Measurements from ENCODE around the gene SERPINE2.

The SERPINE2 gene

GRCh38 chr2:223978451-223978850 lies 60.6 kb downstream of the SERPINE2 start:
- FAIRE-seq (no peak), DNase-seq (ENCODE audit: low spot score) (no peak)

GRCh38 chr2:223976635-223977226 lies 62.4 kb downstream of the SERPINE2 start:
- DNase-seq (ENCODE audit: low spot score) (no peak), FAIRE-seq (no peak)

DNA sequence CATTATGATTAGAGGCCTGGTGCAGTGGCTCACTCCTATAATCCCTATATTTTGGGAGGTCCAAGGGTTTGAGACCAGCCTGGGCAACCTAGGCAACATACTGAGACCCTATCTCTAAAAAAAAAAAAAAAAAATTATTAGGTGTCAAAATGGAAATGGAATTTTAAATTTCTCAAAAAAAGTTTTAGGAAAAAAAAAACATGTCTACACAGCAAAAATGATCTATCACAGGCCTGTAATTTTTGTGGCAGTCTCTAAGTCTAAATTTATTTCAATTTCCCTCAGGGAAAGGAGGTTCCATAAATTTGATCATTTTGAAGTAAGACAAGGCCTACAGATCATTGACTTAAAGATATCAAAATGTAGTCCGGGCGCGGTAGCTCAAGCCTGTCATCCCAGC lies 65.5 kb downstream of the SERPINE2 start:
- DNase-seq (ENCODE audit: low spot score) (no peak), FAIRE-seq (no peak)

DNA sequence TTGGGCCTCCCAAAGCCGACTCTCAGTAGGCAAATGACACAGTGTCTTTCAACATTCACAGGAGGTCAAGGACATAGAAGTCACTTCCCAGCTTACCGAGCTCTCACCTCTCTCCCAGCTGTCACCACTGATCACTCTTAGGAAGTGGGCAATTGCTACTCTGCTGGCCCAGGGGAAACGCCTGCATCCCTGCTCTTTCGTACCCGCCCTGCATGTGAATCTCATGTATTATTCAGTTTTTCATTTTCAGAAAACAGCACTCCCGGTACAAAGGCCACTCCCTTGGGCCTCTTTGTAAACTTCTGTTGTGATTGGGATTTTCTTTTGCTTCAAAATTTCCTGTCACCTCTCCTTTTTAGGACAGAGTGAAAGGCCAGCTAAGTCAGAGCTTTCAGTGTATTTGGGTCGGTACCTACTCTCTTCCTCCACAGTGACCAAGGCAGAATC lies 66.4 kb downstream of the SERPINE2 start:
- no peak for FAIRE-seq
- DNase-seq (ENCODE audit: low spot score): no peak

DNA sequence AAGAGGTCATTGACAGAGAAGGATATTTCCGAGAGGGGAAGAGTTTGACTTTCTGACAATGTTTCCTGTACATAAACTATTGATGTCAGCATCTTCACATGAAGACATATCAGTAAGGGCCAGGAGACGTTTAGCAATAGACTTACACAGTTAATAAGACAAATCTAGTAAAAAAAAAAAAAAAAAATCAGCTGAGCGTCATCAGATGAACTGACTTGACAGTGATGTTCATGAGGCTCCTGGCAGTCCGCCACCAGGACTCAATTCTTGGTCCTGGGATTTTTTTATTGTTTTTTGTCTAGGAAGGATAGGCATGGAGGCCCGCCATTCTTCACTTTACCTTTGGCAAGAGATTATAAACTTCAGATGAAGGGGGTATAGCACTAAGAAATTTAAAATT lies 67.4 kb downstream of the SERPINE2 start:
- no peak for FAIRE-seq
- DNase-seq (ENCODE audit: low spot score): no peak

- no peak for DNase-seq (ENCODE audit: low spot score)
- no peak for FAIRE-seq
Measured at GRCh38 chr2:223970343-223971128, 68.5 kb downstream of the SERPINE2 start.

DNA sequence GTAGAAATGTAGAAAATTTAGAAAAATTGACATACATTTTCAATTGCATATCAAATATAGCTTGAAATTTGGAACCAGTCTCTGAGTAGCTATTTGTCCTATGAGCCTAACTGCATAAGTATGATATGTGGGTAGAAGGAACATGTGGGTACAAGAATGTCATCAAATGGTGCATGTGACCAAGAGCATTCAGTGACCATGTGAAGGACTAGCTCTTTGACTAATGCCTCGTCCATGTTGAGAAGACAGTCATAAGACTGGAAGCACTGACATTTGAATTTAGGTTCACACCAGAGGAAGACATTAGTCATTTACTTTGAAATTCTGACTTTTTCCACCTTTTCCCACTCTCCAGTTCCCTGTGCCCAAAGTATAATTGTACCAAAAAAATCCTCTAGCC lies 69.2 kb downstream of the SERPINE2 start:
- no peak for DNase-seq (ENCODE audit: low spot score)

GRCh38 chr2:223969315-223969714 lies 69.8 kb downstream of the SERPINE2 start:
- DNase-seq (ENCODE audit: low spot score) (no peak), FAIRE-seq (no peak)

More for the DNA sequence above, 69.2 kb downstream of the SERPINE2 start:
- no peak for FAIRE-seq

DNA sequence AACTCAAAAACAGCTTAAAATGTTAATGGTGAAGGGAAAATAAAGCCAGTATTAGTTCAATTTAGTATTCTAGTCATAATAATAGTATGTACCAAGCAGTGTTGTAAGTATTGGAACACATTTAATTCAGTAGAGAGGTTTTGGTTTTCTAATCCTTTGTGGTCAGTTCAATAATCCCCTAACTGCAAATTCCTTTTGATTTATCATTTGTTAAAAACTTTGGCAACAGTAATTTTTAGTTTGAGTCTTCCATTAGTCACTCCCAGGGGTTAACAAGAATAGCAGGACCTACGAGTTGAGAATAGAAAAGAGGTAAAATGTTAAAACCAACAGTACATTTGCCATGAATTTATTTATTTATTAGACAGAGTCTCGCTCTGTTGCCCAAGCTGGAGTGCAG lies 71.1 kb downstream of the SERPINE2 start:
- FAIRE-seq: no peak

DNA sequence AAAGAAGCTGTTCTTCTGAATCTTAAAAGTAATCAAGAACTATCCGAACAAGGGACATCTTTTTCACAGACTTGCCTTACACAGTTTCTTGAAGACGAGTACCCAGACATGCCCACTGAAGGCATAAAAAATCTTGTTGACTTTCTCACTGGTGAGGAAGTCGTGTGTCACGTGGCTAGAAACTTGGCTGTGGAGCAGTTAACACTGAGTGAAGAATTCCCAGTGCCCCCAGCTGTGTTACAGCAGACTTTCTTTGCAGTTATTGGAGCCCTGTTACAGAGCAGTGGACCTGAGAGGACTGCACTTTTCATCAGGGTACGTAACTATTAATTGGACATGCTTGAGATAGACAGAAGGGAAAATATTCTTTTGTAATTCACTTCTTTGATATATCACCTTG lies 79.4 kb downstream of the SERPINE2 start:
- FAIRE-seq (no peak), DNase-seq (ENCODE audit: low spot score) (no peak)

More for the DNA sequence above, 71.1 kb downstream of the SERPINE2 start:
- DNase-seq (ENCODE audit: low spot score): no peak

GRCh38 chr2:223957092-223957851 lies 81.8 kb downstream of the SERPINE2 start, which contains the start of gene MRPL44:
MRPL44 (plus strand) TSS chr2:223957463; CDS start chr2:223957473, 10 bp downstream.
- DNase-seq (ENCODE audit: low spot score): peak; percentile 95
- no peak for FAIRE-seq

DNA sequence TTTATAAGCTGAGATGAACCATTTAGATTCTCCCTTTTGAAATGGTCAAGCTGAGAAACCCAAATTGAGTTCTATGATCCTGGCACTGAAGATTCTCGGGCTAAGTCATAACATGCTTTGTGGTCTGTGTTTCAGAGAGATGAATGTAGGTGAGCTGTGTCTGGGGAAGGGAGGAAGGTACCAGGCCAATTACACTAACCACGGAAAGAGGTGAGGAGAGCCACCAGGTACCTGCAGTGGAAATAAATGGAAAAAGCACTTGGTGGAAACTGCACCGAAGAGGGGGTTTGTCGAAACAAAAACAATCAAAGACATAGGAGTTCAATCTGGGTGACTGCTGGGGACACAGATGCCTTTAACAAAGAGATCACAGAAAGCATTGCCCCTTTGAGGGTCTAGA lies 82.8 kb downstream of the SERPINE2 start:
- no peak for DNase-seq (ENCODE audit: low spot score)
- no peak for FAIRE-seq

DNA sequence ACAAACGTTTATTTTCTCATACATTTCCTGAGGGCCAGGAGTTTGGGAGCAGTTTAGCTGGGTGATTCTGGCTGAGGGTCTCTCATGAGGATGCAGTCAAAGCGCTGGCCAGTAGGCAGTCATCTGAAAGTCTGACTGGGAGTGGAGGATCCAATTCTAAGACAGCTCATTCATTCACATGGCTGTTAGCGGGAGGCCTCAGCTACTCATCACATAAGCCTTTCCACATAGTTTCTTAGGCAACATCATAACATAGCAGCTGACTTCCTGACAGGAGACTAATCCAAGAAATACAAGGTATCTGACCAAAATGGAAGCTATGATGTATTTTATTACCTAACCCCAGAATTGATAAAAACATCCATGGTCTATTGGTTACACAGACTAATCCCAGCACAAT lies 84.7 kb downstream of the SERPINE2 start:
- FAIRE-seq (no peak), DNase-seq (ENCODE audit: low spot score) (no peak)

DNA sequence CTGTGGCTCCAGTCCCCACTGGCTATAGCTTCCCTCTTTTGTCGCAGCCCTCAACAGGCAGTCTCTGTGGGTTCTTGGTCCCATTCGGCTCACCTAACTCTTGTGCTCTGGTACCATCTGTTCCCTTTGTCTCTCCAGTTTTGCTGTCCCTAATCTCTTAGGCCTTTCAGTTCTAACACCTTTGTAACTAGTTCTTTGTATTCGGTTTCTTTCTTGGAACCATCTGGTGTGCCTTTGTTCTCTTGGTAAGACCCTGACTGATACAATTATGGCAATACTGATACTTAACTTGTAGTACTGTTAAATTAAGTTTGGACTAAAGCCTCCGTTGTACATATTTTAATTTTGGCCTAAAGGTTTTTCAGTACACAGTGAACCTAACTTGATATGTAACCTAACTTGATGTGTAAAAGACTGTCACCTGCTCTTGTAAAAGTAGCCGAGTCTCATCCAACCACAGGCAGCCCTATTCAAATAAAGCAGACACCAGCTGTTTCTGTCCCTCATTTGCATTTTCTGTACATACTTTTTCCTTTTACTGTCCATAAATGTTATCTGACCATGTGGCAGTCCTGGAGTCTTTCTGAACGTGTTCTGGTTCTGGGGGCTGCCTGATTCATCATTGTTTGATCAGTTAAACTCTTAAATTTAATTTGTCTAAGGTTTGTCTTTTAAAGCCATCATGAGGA lies 86.7 kb downstream of the SERPINE2 start:
- DNase-seq (ENCODE audit: low spot score) (no peak), FAIRE-seq (no peak)

GRCh38 chr2:223950448-223951347 lies 88.4 kb downstream of the SERPINE2 start:
- DNase-seq (ENCODE audit: low spot score) (no peak), FAIRE-seq (no peak)

- DNase-seq (ENCODE audit: low spot score) (no peak), FAIRE-seq (no peak)
Measured at GRCh38 chr2:223949241-223949840, 89.7 kb downstream of the SERPINE2 start.

- no peak for FAIRE-seq
- DNase-seq (ENCODE audit: low spot score): no peak
Measured at GRCh38 chr2:223947711-223948205, 91.3 kb downstream of the SERPINE2 start.

- DNase-seq (ENCODE audit: low spot score): no peak
- no peak for FAIRE-seq
Measured at GRCh38 chr2:223945755-223946154, 93.3 kb downstream of the SERPINE2 start.

- DNase-seq (ENCODE audit: low spot score) (peak; percentile 95), FAIRE-seq (peak; percentile 52)
Measured at GRCh38 chr2:223944703-223945531, 94.2 kb downstream of the SERPINE2 start, which contains the start of gene WDFY1. WDFY1 (minus strand) TSS chr2:223945335; CDS start chr2:223945284, 51 bp downstream.
